HCT116 (cell line): Measurements from ENCODE around the gene NLGN4Y. TPM values are rescaled to one million over a fixed set of nuclear protein-coding genes. Genes with fewer than 3 reads are reported as not detected.

Experiments used
- ATAC-seq: fragments of 200-7000 bp; cut with Tn5 transposase; 2 replicates; pipeline ENCODE4 v1.9.1; 2020; ENCODE audit warnings: mild to moderate bottlenecking, moderate library complexity
- BruUV-seq: library from RNA; stranded (reverse); fragments of 400-500 nt; replicated peaks from 2 replicates; lab custom pipeline; 2021; lab: Mats Ljungman, UMichigan
- CTCF ChIA-PET: fragments of 300-600 bp; sonication (Branson Sonifier 250); formaldehyde crosslinking; loops from one replicate; lab custom pipeline; 2021; ENCODE audit warnings: antibody characterized with exemption; lab: Charles Lee
- POLR2A ChIA-PET: fragments of 300-600, 350-600 bp; sonication (Branson Sonifier 250); formaldehyde crosslinking; loops from one replicate; lab custom pipeline; 2021; ENCODE audit warnings: antibody characterized with exemption; lab: Charles Lee
- RAD21 ChIA-PET, 2 experiments: fragments of 300-600 bp; sonication (Branson Sonifier 250); formaldehyde crosslinking; loops; one replicate each; lab custom pipeline; 2023; ENCODE audit warnings: low total read pairs in 2 of 2; ENCODE audit not compliant: uncharacterized antibody in 2 of 2, unreplicated experiment in 2 of 2, low non-redundant PET in 1 of 2; lab: Charles Lee
- DNase-seq: peaks from one replicate; pipeline ENCODE4 v3.0.0-alpha.2; 2010; ENCODE audit warnings: low read depth, low spot score
- H2AFZ ChIP-seq: fragments of 200-600 bp; shearing (Covaris generic), sonication (generic); 2 replicates; pipeline ENCODE4 v1.6.1; 2017; ENCODE audit warnings: low read depth, mixed run types, mixed read lengths, antibody characterized with exemption, low read length; ENCODE audit not compliant: poor library complexity, severe bottlenecking
- H3K27ac ChIP-seq: 2 replicates; pipeline ENCODE4 v1.5.1; 2012; ENCODE audit warnings: low read depth, low read length
- H3K27me3 ChIP-seq: fragments of 200-600 bp; sonication (generic); 2 replicates; pipeline ENCODE4 v1.6.1; 2016; ENCODE audit warnings: mixed run types, low read length, mixed read lengths; ENCODE audit not compliant: insufficient read depth
- H3K36me3 ChIP-seq, 2 experiments: fragments of 200-500 bp in 1 of 2; fragments of 200-600 bp in 1 of 2; sonication (Bioruptor generic) in 1 of 2; sonication (generic) in 1 of 2; 2 replicates each; pipeline versions ENCODE4 v1.5.1 to v1.6.1; 2014 to 2016; ENCODE audit warnings: low read length in 2 of 2, inconsistent platforms in 1 of 2, mixed read lengths in 1 of 2, mixed run types in 1 of 2; ENCODE audit not compliant: insufficient read depth in 2 of 2, control insufficient read depth in 1 of 2
- H3K4me1 ChIP-seq, 2 experiments: fragments of 200-600 bp in 1 of 2; sonication (generic) in 1 of 2; 2 replicates each; pipeline versions ENCODE4 v1.5.1 to v1.6.1; 2012 to 2017; ENCODE audit warnings: low read length in 2 of 2, inconsistent platforms in 1 of 2, mild to moderate bottlenecking in 1 of 2, mixed read lengths in 1 of 2, mixed run types in 1 of 2, moderate library complexity in 1 of 2; ENCODE audit not compliant: insufficient read depth in 2 of 2, control insufficient read depth in 1 of 2
- H3K4me2 ChIP-seq: fragments of 200-600 bp; sonication (generic); 2 replicates; pipeline ENCODE4 v1.6.1; 2017; ENCODE audit warnings: mixed run types, low read length, mixed read lengths
- H3K4me3 ChIP-seq, 2 experiments: fragments of 200-600 bp in 1 of 2; sonication (generic) in 1 of 2; replicated peaks in 1 of 2; 2 replicates each; pipeline ENCODE4 v1.5.1; 2011 to 2016; ENCODE audit warnings: low read length in 2 of 2, control low read depth in 1 of 2, low read depth in 1 of 2, mild to moderate bottlenecking in 1 of 2, mixed read lengths in 1 of 2, mixed run types in 1 of 2
- H3K79me2 ChIP-seq: fragments of 200-600 bp; sonication (generic); 2 replicates; pipeline ENCODE4 v1.6.1; 2017; ENCODE audit warnings: mild to moderate bottlenecking, mixed run types, low read length, moderate library complexity, mixed read lengths; ENCODE audit not compliant: insufficient read depth
- H3K9ac ChIP-seq: fragments of 200-600 bp; sonication (generic); 2 replicates; pipeline ENCODE4 v1.6.1; 2016; ENCODE audit warnings: low read length, mixed read lengths
- H3K9me2 ChIP-seq: fragments of 200-600 bp; sonication (generic), shearing (Covaris generic); 2 replicates; pipeline ENCODE4 v1.6.1; 2017; ENCODE audit warnings: mixed run types, mild to moderate bottlenecking, moderate library complexity; ENCODE audit not compliant: insufficient read depth
- H3K9me3 ChIP-seq, 2 experiments: fragments of 200-500 bp in 1 of 2; fragments of 200-600 bp in 1 of 2; sonication (Bioruptor generic) in 1 of 2; sonication (generic) in 1 of 2; 2 replicates each; pipeline ENCODE4 v1.6.1; 2014 to 2017; ENCODE audit warnings: low read length in 2 of 2, mixed read lengths in 2 of 2, inconsistent platforms in 1 of 2, low read depth in 1 of 2, mild to moderate bottlenecking in 1 of 2, mixed run types in 1 of 2, moderate library complexity in 1 of 2; ENCODE audit not compliant: control insufficient read depth in 1 of 2, insufficient read depth in 1 of 2
- H4K20me1 ChIP-seq: fragments of 200-600 bp; sonication (generic), shearing (Covaris generic); 2 replicates; pipeline ENCODE4 v1.6.1; 2017; ENCODE audit warnings: mixed run types, mild to moderate bottlenecking, moderate library complexity; ENCODE audit not compliant: insufficient read depth
- CBX3 ChIP-seq: IDR thresholded peaks from 2 replicates; pipeline ENCODE4 v1.6.1; 2012; ENCODE audit warnings: low read depth
- EGR1 ChIP-seq: IDR thresholded peaks from 2 replicates; pipeline ENCODE4 v1.6.1; 2012; ENCODE audit warnings: low read depth
- ELF1 ChIP-seq: IDR thresholded peaks from 2 replicates; pipeline ENCODE4 v1.6.1; 2012; ENCODE audit warnings: low read depth, borderline replicate concordance
- EZH2phosphoT487 ChIP-seq: fragments of 200-600 bp; IDR thresholded peaks from 2 replicates; pipeline ENCODE4 v1.6.1; 2018; ENCODE audit warnings: antibody characterized with exemption, borderline replicate concordance
- JUND ChIP-seq: IDR thresholded peaks from 2 replicates; pipeline ENCODE4 v1.6.1; 2012
- MAX ChIP-seq: IDR thresholded peaks from 2 replicates; pipeline ENCODE4 v1.6.1; 2012
- POLR2A ChIP-seq: IDR thresholded peaks from 2 replicates; pipeline ENCODE4 v1.7.0; 2011; ENCODE audit warnings: borderline replicate concordance; ENCODE audit not compliant: insufficient read depth, insufficient read length; ENCODE audit errors: extremely low read depth
- POLR2AphosphoS5 ChIP-seq: IDR thresholded peaks from 2 replicates; pipeline ENCODE4 v1.6.1; 2011; ENCODE audit warnings: mild to moderate bottlenecking, low read depth, low read length, moderate library complexity
- RAD21 ChIP-seq: IDR thresholded peaks from 2 replicates; pipeline ENCODE4 v1.6.1; 2012; ENCODE audit warnings: low read depth, mild to moderate bottlenecking
- SIN3A ChIP-seq: IDR thresholded peaks from 2 replicates; pipeline ENCODE4 v1.6.1; 2012; ENCODE audit warnings: low read depth
- SRF ChIP-seq: IDR thresholded peaks from 2 replicates; pipeline ENCODE4 v1.6.1; 2012; ENCODE audit warnings: low read depth
- YY1 ChIP-seq: IDR thresholded peaks from 2 replicates; pipeline ENCODE4 v1.6.1; 2011; ENCODE audit warnings: low read length, low read depth, moderate library complexity, mild to moderate bottlenecking; ENCODE audit not compliant: insufficient replicate concordance; ENCODE audit errors: extremely low read depth
- ZBTB33 ChIP-seq: IDR thresholded peaks from 2 replicates; pipeline ENCODE4 v1.6.1; 2011; ENCODE audit warnings: mild to moderate bottlenecking, low read length, moderate library complexity; ENCODE audit not compliant: insufficient replicate concordance; ENCODE audit errors: extremely low read depth
- ZFX ChIP-seq: fragments of 450-650 bp; IDR thresholded peaks from 2 replicates; pipeline ENCODE4 v1.6.1; 2017
- ZNF274 ChIP-seq: fragments of 200-500 bp; sonication (Bioruptor generic); IDR thresholded peaks from 2 replicates; pipeline ENCODE4 v1.6.1; 2014; ENCODE audit warnings: mild to moderate bottlenecking, low read depth, low read length, inconsistent platforms
- intact Hi-C: fragments of 100-400 bp; cut with micrococcal nuclease; formaldehyde crosslinking; loops from 2 replicates; pipeline ENCODE4 v1.10.0; 2022
- total RNA-seq: library from RNA; stranded (reverse); gene quantifications from one replicate; pipeline ENCODE4 v1.2.1, GENCODE V29; 2021; ENCODE audit not compliant: unreplicated experiment

Gene NLGN4Y
- total RNA-seq, 1 experiment from 2014 or later = 0.22 TPM

GRCh38 chrY:14694543-14694942 lies 170.2 kb downstream of the NLGN4Y start:
- Histone ChIP-seq H2AFZ (no peak overlapping the region), H3K27ac (no peak overlapping the region), H3K4me3 (no peak overlapping the region), H3K9me3 (no peaks in the 10 kb centered on the region), H3K27me3 (no peaks in the 10 kb centered on the region), H4K20me1 (no peaks in the 10 kb centered on the region), H3K9ac (no peak overlapping the region)
- BruUV-seq = no TSS peak
- intact Hi-C loops = no loop called here
- no peak for TF ChIP-seq JUND
- TF ChIP-seq RAD21 = no peak
- no peak for TF ChIP-seq MAX
- no peak for TF ChIP-seq ZFX
- TF ChIP-seq SIN3A = no peak
- no peak for TF ChIP-seq SRF
- no peak for TF ChIP-seq YY1
- no peak for TF ChIP-seq CBX3
- TF ChIP-seq, all 23 proteins: peak for 0
- Histone ChIP-seq H3K4me2 (no peak overlapping the region), H3K9me2 (no peaks in the 10 kb centered on the region), H3K4me1 (no peaks in the 10 kb centered on the region), H3K36me3 (no peaks in the 10 kb centered on the region), H3K79me2 (no peaks in the 10 kb centered on the region)
- no peak for DNase-seq
- RAD21 ChIA-PET = no interaction called here
- ATAC-seq = no peak
- POLR2A ChIA-PET = no interaction called here
- CTCF ChIA-PET = no interaction called here

GRCh38 chrY:14708158-14708557 lies 183.8 kb downstream of the NLGN4Y start:
- Histone ChIP-seq H3K9me3 (no peaks in the 10 kb centered on the region), H2AFZ (no peak overlapping the region), H4K20me1 (no peaks in the 10 kb centered on the region), H3K27me3 (no peaks in the 10 kb centered on the region), H3K79me2 (no peaks in the 10 kb centered on the region), H3K4me3 (no peak overlapping the region), H3K9ac (no peak overlapping the region), H3K27ac (no peak overlapping the region), H3K4me1 (no peaks in the 10 kb centered on the region), H3K4me2 (no peak overlapping the region), H3K36me3 (no peaks in the 10 kb centered on the region), H3K9me2 (no peaks in the 10 kb centered on the region)
- TF ChIP-seq POLR2AphosphoS5 (no peak), EZH2phosphoT487 (no peak), POLR2A (no peak), YY1 (no peak), ELF1 (no peak), SIN3A (no peak), ZNF274 (no peak), EGR1 (no peak), ZBTB33 (no peak)
- ATAC-seq (no peak), DNase-seq (no peak)
- ChIA-PET POLR2A (no interaction called here), CTCF (no interaction called here), RAD21 (no interaction called here)
- BruUV-seq = no TSS peak
- intact Hi-C loops = no loop called here
